ENCODE measurements around the gene TNIP2. TPM values are rescaled to one million over a fixed set of nuclear protein-coding genes. Genes with fewer than 3 reads are reported as not detected.
"Not testable (repeated sequence)": the region's sequence is repeated elsewhere in the genome, so short reads cannot be mapped to it uniquely, and the experiment has no call there.

The TNIP2 gene
- total RNA-seq, 4 donors from 2014 or later: 40.1 to 58.2 (median 45.5) TPM

- no peaks in the 10 kb centered on the region for H3K27me3 ChIP-seq
- peak overlapping the region in 1 of 4 donors; percentile 58 for H3K27ac ChIP-seq
- peaks cover 18 to 35% (median 21%) of the 10 kb centered on the region in 3 donors for H3K4me1 ChIP-seq
- H3K4me3 ChIP-seq: no peak overlapping the region
- intact Hi-C loops (cut with DNase I): no loop called here
- TF ChIP-seq POLR2A (IDR thresholded peaks at IDR 0.05): no peak
- TF ChIP-seq CTCF (IDR thresholded peaks at IDR 0.05): no peak
- DNase-seq: no peak
- no peaks in the 10 kb centered on the region for H3K9me3 ChIP-seq
- no peaks in the 10 kb centered on the region for H3K36me3 ChIP-seq
- WGBS, 2 donors: no CpG with 5 or more reads among the region's 7 CpGs
Observed at GRCh38 chr4:2786152-2786671, 30.1 kb upstream of the TNIP2 start.

- DNase-seq: no peak
- Histone ChIP-seq H3K27ac (no peak overlapping the region), H3K36me3 (no peaks in the 10 kb centered on the region), H3K27me3 (no peaks in the 10 kb centered on the region), H3K4me1 (peaks cover 18 to 31% (median 21%) of the 10 kb centered on the region in 3 donors), H3K9me3 (no peaks in the 10 kb centered on the region), H3K4me3 (no peak overlapping the region)
- peak in 1 of 4 donors; percentile 12 for TF ChIP-seq POLR2A (IDR thresholded peaks at IDR 0.05)
- TF ChIP-seq CTCF (IDR thresholded peaks at IDR 0.05): no peak
- intact Hi-C loops (cut with DNase I): no loop called here
- WGBS, 2 donors: 53 to 58% methylated on average over 4 of the region's 4 CpGs
Observed at GRCh38 chr4:2785613-2786012, 29.5 kb upstream of the TNIP2 start.

GRCh38 chr4:2783790-2784189 lies 27.7 kb upstream of the TNIP2 start:
- TF ChIP-seq POLR2A (IDR thresholded peaks at IDR 0.05): no peak
- no peak for TF ChIP-seq CTCF (IDR thresholded peaks at IDR 0.05)
- 69 to 79% methylated on average over 4 of the region's 4 CpGs for WGBS, 2 donors
- intact Hi-C loops (cut with DNase I): no loop called here

GRCh38 chr4:2781911-2782310 lies 25.8 kb upstream of the TNIP2 start:
- Histone ChIP-seq H3K9me3 (no peaks in the 10 kb centered on the region), H3K36me3 (no peaks in the 10 kb centered on the region), H3K4me3 (no peak overlapping the region), H3K4me1 (peaks cover 2 to 11% (median 3%) of the 10 kb centered on the region in 3 donors), H3K27ac (no peak overlapping the region), H3K27me3 (no peaks in the 10 kb centered on the region)
- DNase-seq: no peak
- WGBS, 2 donors: 84 to 95% methylated on average over 10 of the region's 10 CpGs
- TF ChIP-seq POLR2A (IDR thresholded peaks at IDR 0.05) (no peak), CTCF (IDR thresholded peaks at IDR 0.05) (no peak)
- intact Hi-C loops (cut with DNase I): no loop called here

More at GRCh38 chr4:2783790-2784189, 27.7 kb upstream of the TNIP2 start:
- Histone ChIP-seq H3K4me3 (no peak overlapping the region), H3K36me3 (no peaks in the 10 kb centered on the region), H3K4me1 (peaks cover 17 to 30% (median 20%) of the 10 kb centered on the region in 3 donors), H3K27ac (no peak overlapping the region), H3K27me3 (no peaks in the 10 kb centered on the region), H3K9me3 (no peaks in the 10 kb centered on the region)
- DNase-seq: no peak

- WGBS, 2 donors: 88 to 89% methylated on average over 5 of the region's 5 CpGs
- H3K27me3 ChIP-seq; H3K9me3 ChIP-seq; intact Hi-C loops (cut with DNase I); H3K4me3 ChIP-seq; H3K4me1 ChIP-seq; H3K36me3 ChIP-seq; H3K27ac ChIP-seq; DNase-seq: not testable (repeated sequence)
Observed at GRCh38 chr4:2780643-2781042, 24.5 kb upstream of the TNIP2 start.

- no peak for DNase-seq
- intact Hi-C loops (cut with DNase I): no loop called here
- 72 to 88% methylated on average over 3 of the region's 3 CpGs for WGBS, 2 donors
- Histone ChIP-seq H3K9me3 (no peaks in the 10 kb centered on the region), H3K4me1 (peaks cover 0 to 9% (median 0%) of the 10 kb centered on the region in 3 donors), H3K4me3 (no peak overlapping the region), H3K27me3 (no peaks in the 10 kb centered on the region), H3K27ac (no peak overlapping the region), H3K36me3 (no peaks in the 10 kb centered on the region)
- TF ChIP-seq CTCF (IDR thresholded peaks at IDR 0.05): no peak
- no peak for TF ChIP-seq POLR2A (IDR thresholded peaks at IDR 0.05)
Observed at GRCh38 chr4:2771264-2771663, 15.1 kb upstream of the TNIP2 start.
